ENCODE measurements around the gene HDLBP. TPM values are rescaled to one million over a fixed set of nuclear protein-coding genes. Genes with fewer than 3 reads are reported as not detected.

Gene HDLBP
- total RNA-seq, 2 experiments from 2014 or later = 170 to 176 TPM

GRCh38 chr2:241261628-241262027 lies 53.8 kb downstream of the HDLBP start:
- no peak overlapping the region for H3K27ac ChIP-seq (ENCODE audit: low read depth, low read length, poor library complexity, severe bottlenecking)
- no peaks in the 10 kb centered on the region for H3K79me2 ChIP-seq (ENCODE audit: insufficient read depth, low read depth, low read length)
- POLR2A ChIA-PET = interaction anchor here (0.6 kb wide), 1 partner anchor 27 kb away, joined by 3 read pairs; no protein-coding TSS in a partner anchor
- H2AFZ ChIP-seq (ENCODE audit: low read length) = no peak overlapping the region
- TF ChIP-seq CTCF (conservative IDR thresholded peaks at IDR 0.05; ENCODE audit: low read length) (no peak), EZH2phosphoT487 (IDR thresholded peaks at IDR 0.05; ENCODE audit: borderline replicate concordance, low read depth, low read length) (no peak)
- CTCF ChIA-PET (ENCODE audit: unreplicated experiment) = no interaction called here
- no peaks in the 10 kb centered on the region for H3K9me2 ChIP-seq (ENCODE audit: insufficient read depth, low read length)
- no peaks in the 10 kb centered on the region for H3K9me3 ChIP-seq (ENCODE audit: low read length)
- DNase-seq (ENCODE audit: low spot score) = no peak
- H3K4me3 ChIP-seq (ENCODE audit: low read depth, low read length, poor library complexity, severe bottlenecking) = no peak overlapping the region
- no peaks in the 10 kb centered on the region for H3K4me1 ChIP-seq (ENCODE audit: insufficient read depth, low read length, poor library complexity, severe bottlenecking)
- no peaks in the 10 kb centered on the region for H4K20me1 ChIP-seq (ENCODE audit: insufficient read depth, low read length)
- no peak overlapping the region for H3K4me2 ChIP-seq (ENCODE audit: low read length)
- BruUV-seq (replicated peaks) = no TSS peak
- peaks cover 89% of the 10 kb centered on the region for H3K36me3 ChIP-seq (ENCODE audit: insufficient read depth, low read length)
- intact Hi-C loops (cut with micrococcal nuclease; ENCODE audit: unreplicated experiment) = no loop called here

- TF ChIP-seq EZH2phosphoT487 (IDR thresholded peaks at IDR 0.05; ENCODE audit: borderline replicate concordance, low read depth, low read length) (no peak), CTCF (conservative IDR thresholded peaks at IDR 0.05; ENCODE audit: low read length) (no peak)
- Histone ChIP-seq H4K20me1 (ENCODE audit: insufficient read depth, low read length) (no peaks in the 10 kb centered on the region), H3K4me3 (ENCODE audit: low read depth, low read length, poor library complexity, severe bottlenecking) (no peak overlapping the region), H3K27ac (ENCODE audit: low read depth, low read length, poor library complexity, severe bottlenecking) (no peak overlapping the region), H3K4me2 (ENCODE audit: low read length) (no peak overlapping the region), H3K9me2 (ENCODE audit: insufficient read depth, low read length) (no peaks in the 10 kb centered on the region), H3K36me3 (ENCODE audit: insufficient read depth, low read length) (peaks cover 89% of the 10 kb centered on the region), H3K9me3 (ENCODE audit: low read length) (no peaks in the 10 kb centered on the region), H3K79me2 (ENCODE audit: insufficient read depth, low read depth, low read length) (no peaks in the 10 kb centered on the region), H3K4me1 (ENCODE audit: insufficient read depth, low read length, poor library complexity, severe bottlenecking) (no peaks in the 10 kb centered on the region), H2AFZ (ENCODE audit: low read length) (no peak overlapping the region)
- intact Hi-C loops (cut with micrococcal nuclease; ENCODE audit: unreplicated experiment) = no loop called here
- BruUV-seq (replicated peaks) = no TSS peak
- no peak for DNase-seq (ENCODE audit: low spot score)
- ChIA-PET CTCF (ENCODE audit: unreplicated experiment) (no interaction called here), POLR2A (interaction anchor here (0.6 to 0.7 kb wide), 2 partner anchors 114 to 350 kb away, joined by 3 read pairs; no protein-coding TSS in a partner anchor)
Measured at GRCh38 chr2:241260911-241261310, 54.6 kb downstream of the HDLBP start.

GRCh38 chr2:241258505-241259280 lies 56.8 kb downstream of the HDLBP start:
- intact Hi-C loops (cut with micrococcal nuclease; ENCODE audit: unreplicated experiment) = no loop called here
- no peaks in the 10 kb centered on the region for H4K20me1 ChIP-seq (ENCODE audit: insufficient read depth, low read length)
- POLR2A ChIA-PET = no interaction called here
- no peak overlapping the region for H3K27ac ChIP-seq (ENCODE audit: low read depth, low read length, poor library complexity, severe bottlenecking)
- H3K9me3 ChIP-seq (ENCODE audit: low read length) = no peaks in the 10 kb centered on the region
- no peaks in the 10 kb centered on the region for H3K4me1 ChIP-seq (ENCODE audit: insufficient read depth, low read length, poor library complexity, severe bottlenecking)
- H3K4me2 ChIP-seq (ENCODE audit: low read length) = no peak overlapping the region
- H3K9me2 ChIP-seq (ENCODE audit: insufficient read depth, low read length) = no peaks in the 10 kb centered on the region
- TF ChIP-seq CTCF (conservative IDR thresholded peaks at IDR 0.05; ENCODE audit: low read length) = no peak
- no peak for TF ChIP-seq EZH2phosphoT487 (IDR thresholded peaks at IDR 0.05; ENCODE audit: borderline replicate concordance, low read depth, low read length)
- no TSS peak for BruUV-seq (replicated peaks)
- DNase-seq (ENCODE audit: low spot score) = no peak
- no peak overlapping the region for H3K4me3 ChIP-seq (ENCODE audit: low read depth, low read length, poor library complexity, severe bottlenecking)
- peaks cover 94% of the 10 kb centered on the region for H3K36me3 ChIP-seq (ENCODE audit: insufficient read depth, low read length)
- CTCF ChIA-PET (ENCODE audit: unreplicated experiment) = no interaction called here
- H3K79me2 ChIP-seq (ENCODE audit: insufficient read depth, low read depth, low read length) = no peaks in the 10 kb centered on the region
- no peak overlapping the region for H2AFZ ChIP-seq (ENCODE audit: low read length)
